Fibroblast of the aortic adventitia (primary cell): ENCODE measurements around the gene NINJ1. TPM values are rescaled to one million over a fixed set of nuclear protein-coding genes. Genes with fewer than 3 reads are reported as not detected.

ENCODE experiments used
- DNase-seq: peaks from one replicate; pipeline ENCODE4 v3.0.0-alpha.2; 2010; ENCODE audit warnings: low read depth
- H3K4me3 ChIP-seq: 2 replicates; pipeline ENCODE4 v1.5.1; 2011; ENCODE audit warnings: low read depth, mild to moderate bottlenecking, control low read depth, low read length, moderate library complexity
- CTCF ChIP-seq: IDR thresholded peaks from 2 replicates; pipeline ENCODE4 v1.5.1; 2011; ENCODE audit warnings: mild to moderate bottlenecking, low read length, control low read depth, inconsistent platforms; ENCODE audit not compliant: insufficient read depth
- total RNA-seq: library from RNA; depleted of rRNA; stranded (reverse); fragments of >200 nt; gene quantifications from 2 replicates; pipeline ENCODE4 v1.2.3, GENCODE V29; 2012; ENCODE audit warnings: low replicate concordance

The NINJ1 gene
- total RNA-seq, 1 donor = 14.6 TPM

GRCh38 chr9:93169444-93169843, 35.4 kb upstream of the NINJ1 start:
- DNase-seq = no peak
- no peak for TF ChIP-seq CTCF
- H3K4me3 ChIP-seq = no peak overlapping the region

- no peak for DNase-seq
Measured at GRCh38 chr9:93168581-93168980, 34.5 kb upstream of the NINJ1 start.

GRCh38 chr9:93167838-93168237, 33.8 kb upstream of the NINJ1 start:
- no peak for DNase-seq

More at GRCh38 chr9:93168581-93168980, 34.5 kb upstream of the NINJ1 start:
- no peak for TF ChIP-seq CTCF
- H3K4me3 ChIP-seq = no peak overlapping the region

GRCh38 chr9:93167185-93167584, 33.1 kb upstream of the NINJ1 start:
- H3K4me3 ChIP-seq = no peak overlapping the region
- no peak for TF ChIP-seq CTCF
- no peak for DNase-seq

More at GRCh38 chr9:93167838-93168237, 33.8 kb upstream of the NINJ1 start:
- no peak for TF ChIP-seq CTCF
- no peak overlapping the region for H3K4me3 ChIP-seq

- DNase-seq = no peak
- no peak for TF ChIP-seq CTCF
- H3K4me3 ChIP-seq = no peak overlapping the region
Measured at GRCh38 chr9:93166699-93167098, 32.6 kb upstream of the NINJ1 start.

- DNase-seq = no peak
- no peak for TF ChIP-seq CTCF
- H3K4me3 ChIP-seq = no peak overlapping the region
Measured at GRCh38 chr9:93164085-93164484, 30.0 kb upstream of the NINJ1 start.

GRCh38 chr9:93161786-93162562, 27.9 kb upstream of the NINJ1 start:
- peak; percentile 44 for DNase-seq
- no peak overlapping the region for H3K4me3 ChIP-seq
- TF ChIP-seq CTCF = no peak
